GM23338 (cell line): ENCODE measurements around the gene POLR3A. TPM values are rescaled to one million over a fixed set of nuclear protein-coding genes. Genes with fewer than 3 reads are reported as not detected.

Experiments used
- ATAC-seq: fragments of 200-7000 bp; cut with Tn5 transposase; 3 replicates; pipeline ENCODE4 v1.9.1; 2020
- DNase-seq: peaks from one replicate; pipeline ENCODE4 v3.0.0-alpha.2; 2015; ENCODE audit warnings: low spot score
- H2AFZ ChIP-seq: fragments of 200-600 bp; sonication (generic); 2 replicates; pipeline ENCODE4 v1.8.0; 2016; ENCODE audit warnings: antibody characterized with exemption, mild to moderate bottlenecking, moderate library complexity
- H3F3A ChIP-seq: fragments of 200-600 bp; sonication (generic); replicated peaks from 2 replicates; pipeline ENCODE4 v1.8.0; 2017; ENCODE audit warnings: antibody characterized with exemption, mixed run types, low read depth
- H3K27ac ChIP-seq: fragments of 200-600 bp; sonication (generic); 2 replicates; pipeline ENCODE4 v1.6.1; 2016; ENCODE audit warnings: low read depth
- H3K27me3 ChIP-seq: fragments of 200-600 bp; sonication (generic); 2 replicates; pipeline ENCODE4 v1.8.0; 2016; ENCODE audit warnings: mild to moderate bottlenecking, mixed run types, moderate library complexity; ENCODE audit not compliant: insufficient read depth
- H3K36me3 ChIP-seq: fragments of 200-600 bp; sonication (generic); 2 replicates; pipeline ENCODE4 v1.8.0; 2016; ENCODE audit warnings: mild to moderate bottlenecking; ENCODE audit not compliant: insufficient read depth
- H3K4me1 ChIP-seq: fragments of 200-600 bp; sonication (generic); 2 replicates; pipeline ENCODE4 v1.8.0; 2016; ENCODE audit warnings: mild to moderate bottlenecking, moderate library complexity; ENCODE audit not compliant: insufficient read depth
- H3K4me2 ChIP-seq: fragments of 200-600 bp; sonication (generic); 2 replicates; pipeline ENCODE4 v1.7.1; 2017; ENCODE audit warnings: mixed run types
- H3K4me3 ChIP-seq: fragments of 200-600 bp; sonication (generic); 2 replicates; pipeline ENCODE4 v1.6.1; 2016; ENCODE audit warnings: mixed run types
- H3K79me2 ChIP-seq: fragments of 200-600 bp; sonication (generic); replicated peaks from 2 replicates; pipeline ENCODE4 v1.8.0; 2017; ENCODE audit warnings: mild to moderate bottlenecking; ENCODE audit not compliant: insufficient read depth
- H3K9me2 ChIP-seq: fragments of 200-600 bp; sonication (generic); 2 replicates; pipeline ENCODE4 v1.8.0; 2017; ENCODE audit not compliant: insufficient read depth
- H4K20me1 ChIP-seq: fragments of 200-600 bp; sonication (generic); replicated peaks from 2 replicates; pipeline ENCODE4 v1.8.0; 2017; ENCODE audit warnings: mild to moderate bottlenecking; ENCODE audit not compliant: insufficient read depth
- H3K27ac Mint-ChIP-seq: 2 replicates; pipeline ENCODE4 v1.8.0; 2020; ENCODE audit warnings: inconsistent platforms, mild to moderate bottlenecking, moderate library complexity, mixed read lengths
- H3K27me3 Mint-ChIP-seq: 3 replicates; pipeline ENCODE4 v1.8.0; 2022; ENCODE audit warnings: low read depth, mild to moderate bottlenecking, moderate library complexity, mixed read lengths, inconsistent platforms; ENCODE audit not compliant: insufficient read depth, poor library complexity
- H3K36me3 Mint-ChIP-seq: 3 replicates; pipeline ENCODE4 v1.8.0; 2021; ENCODE audit warnings: low read depth, mild to moderate bottlenecking, inconsistent platforms, moderate library complexity, mixed read lengths
- H3K4me1 Mint-ChIP-seq: 3 replicates; pipeline ENCODE4 v1.8.0; 2020; ENCODE audit warnings: mild to moderate bottlenecking, inconsistent platforms, mixed read lengths
- H3K4me3 Mint-ChIP-seq: 3 replicates; pipeline ENCODE4 v1.8.0; 2021; ENCODE audit warnings: moderate library complexity, mild to moderate bottlenecking, inconsistent platforms, mixed read lengths
- H3K9me3 Mint-ChIP-seq: 3 replicates; pipeline ENCODE4 v1.8.0; 2020; ENCODE audit warnings: moderate library complexity, mild to moderate bottlenecking, inconsistent platforms, mixed read lengths
- CREB1 ChIP-seq: fragments of 250-450 bp; sonication (Bioruptor Pico); IDR thresholded peaks from 2 replicates; pipeline ENCODE4 v1.5.0; 2020; ENCODE audit warnings: low read depth, mild to moderate bottlenecking, moderate library complexity
- EZH2 ChIP-seq: fragments of 200-600 bp; sonication (generic); IDR thresholded peaks from one replicate; pipeline ENCODE4 v1.8.0; 2017; ENCODE audit warnings: antibody characterized with exemption, mild to moderate bottlenecking, low read depth; ENCODE audit not compliant: unreplicated experiment
- EZH2phosphoT487 ChIP-seq: fragments of 200-600 bp; sonication (generic); IDR thresholded peaks from one replicate; pipeline ENCODE4 v1.8.1; 2018; ENCODE audit warnings: antibody characterized with exemption; ENCODE audit not compliant: unreplicated experiment
- JUNB ChIP-seq: IDR thresholded peaks from one replicate; pipeline ENCODE4 v1.6.1; 2016; ENCODE audit warnings: antibody characterized with exemption; ENCODE audit not compliant: unreplicated experiment
- POLR2AphosphoS5 ChIP-seq: IDR thresholded peaks from 2 replicates; pipeline ENCODE4 v1.6.1; 2016; ENCODE audit warnings: antibody characterized with exemption, low read depth
- STAT1 ChIP-seq: IDR thresholded peaks from one replicate; pipeline ENCODE4 v1.6.1; 2016; ENCODE audit warnings: antibody characterized with exemption; ENCODE audit not compliant: unreplicated experiment
- ZNF331 ChIP-seq: fragments of 250-450 bp; sonication (Bioruptor Pico); IDR thresholded peaks from 2 replicates; pipeline ENCODE4 v1.5.0; 2020; ENCODE audit warnings: low read depth, mild to moderate bottlenecking, moderate library complexity
- ZNF462 ChIP-seq: fragments of 250-450 bp; sonication (Bioruptor Pico); IDR thresholded peaks from 2 replicates; pipeline ENCODE4 v1.5.0; 2020; ENCODE audit warnings: mild to moderate bottlenecking, moderate library complexity
- polyA plus RNA-seq: library from polyadenylated mRNA; unstranded; fragments of >200 nt; fragmentation: Nextera tagmentation; extraction: Ambion mirVana; gene quantifications from 2 replicates; pipeline ENCODE4 v1.2.1, GENCODE V29; 2016
- total RNA-seq: library from RNA; depleted of rRNA; stranded (reverse); fragments of >200 nt; shearing (Covaris generic); gene quantifications from 2 replicates; pipeline ENCODE4 v1.2.3, GENCODE V29; 2014

The POLR3A gene
- total and polyA plus RNA-seq, 2 experiments from 2014 or later = 11.6 to 35.5 TPM

- TF ChIP-seq EZH2phosphoT487 = no peak
- TF ChIP-seq CREB1 (CRISPR knock-in tag) = no peak
- no peak for TF ChIP-seq STAT1
- no peak for TF ChIP-seq JUNB
- TF ChIP-seq EZH2 = no peak
- TF ChIP-seq ZNF331 (CRISPR knock-in tag) = no peak
- TF ChIP-seq ZNF462 (CRISPR knock-in tag) = no peak
- TF ChIP-seq POLR2AphosphoS5 = no peak
- no peaks in the 10 kb centered on the region for H3K27me3 ChIP-seq
- H3K9me2 ChIP-seq = no peaks in the 10 kb centered on the region
- H3K36me3 ChIP-seq = peaks cover 90% of the 10 kb centered on the region
- Mint-ChIP-seq H3K4me3 (no peak overlapping the region), H3K4me1 (no peaks in the 10 kb centered on the region), H3K36me3 (peaks cover 91% of the 10 kb centered on the region), H3K9me3 (no peaks in the 10 kb centered on the region), H3K27me3 (peaks cover 2% of the 10 kb centered on the region), H3K27ac (no peak overlapping the region)
- no peak overlapping the region for H3K27ac ChIP-seq
- no peaks in the 10 kb centered on the region for H3F3A ChIP-seq
- H2AFZ ChIP-seq = no peak overlapping the region
- H4K20me1 ChIP-seq = no peaks in the 10 kb centered on the region; the same call in 1 of the 2 replicates
- H3K79me2 ChIP-seq = no peaks in the 10 kb centered on the region
- ATAC-seq (no peak), DNase-seq (no peak)
- no peaks in the 10 kb centered on the region for H3K4me1 ChIP-seq
- no peak overlapping the region for H3K4me2 ChIP-seq
- no peak overlapping the region for H3K4me3 ChIP-seq
These were observed 13.8 kb downstream of the POLR3A start for GRCh38 chr10:78015546-78015945.
